CD4-positive, alpha-beta T cell treated with Interleukin-4 for 4 hours (primary cell): ENCODE data around the gene AGPS.

Experiments
- DNase-seq: peaks from one replicate; pipeline ENCODE4 v3.0.0-alpha.2; 2020

The AGPS gene

DNA sequence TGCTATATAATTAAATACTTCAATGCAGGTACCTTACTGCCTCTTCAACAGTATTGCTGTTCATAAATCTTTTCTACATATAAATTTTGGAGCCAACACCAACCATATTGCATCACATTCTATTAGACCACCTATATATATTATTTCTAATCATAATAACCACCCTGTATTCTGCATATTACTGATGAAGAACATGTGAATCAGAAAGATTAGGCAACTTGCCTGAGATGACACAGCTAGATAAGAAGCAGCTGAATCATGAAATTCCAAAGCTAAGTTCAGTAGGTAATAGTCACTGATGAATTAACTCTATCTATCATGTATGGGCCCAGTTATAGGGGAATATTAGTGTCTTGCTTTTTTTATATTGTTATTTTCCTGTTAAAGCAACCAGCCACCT, 161.8 kb downstream of the AGPS start:
- DNase-seq: no peak

DNA sequence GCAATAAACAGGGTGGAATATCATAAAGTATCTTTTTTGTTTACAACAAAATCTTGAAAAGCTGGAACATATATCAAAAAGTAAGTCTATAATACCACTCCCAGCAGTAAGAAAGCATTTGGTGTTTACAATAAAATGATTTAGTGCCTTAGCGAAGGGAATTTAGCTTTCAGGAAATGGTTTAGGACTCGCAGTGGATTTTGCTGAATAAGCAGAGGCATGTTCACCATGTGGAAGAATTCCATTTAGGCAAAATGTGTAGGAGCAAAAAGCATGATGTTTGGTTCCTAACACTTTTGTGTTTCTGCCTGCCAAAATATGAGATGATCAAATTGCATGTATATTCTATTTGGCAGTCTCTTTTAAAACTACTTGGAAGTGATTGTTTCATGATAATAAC, 163.6 kb downstream of the AGPS start:
- DNase-seq: no peak

DNA sequence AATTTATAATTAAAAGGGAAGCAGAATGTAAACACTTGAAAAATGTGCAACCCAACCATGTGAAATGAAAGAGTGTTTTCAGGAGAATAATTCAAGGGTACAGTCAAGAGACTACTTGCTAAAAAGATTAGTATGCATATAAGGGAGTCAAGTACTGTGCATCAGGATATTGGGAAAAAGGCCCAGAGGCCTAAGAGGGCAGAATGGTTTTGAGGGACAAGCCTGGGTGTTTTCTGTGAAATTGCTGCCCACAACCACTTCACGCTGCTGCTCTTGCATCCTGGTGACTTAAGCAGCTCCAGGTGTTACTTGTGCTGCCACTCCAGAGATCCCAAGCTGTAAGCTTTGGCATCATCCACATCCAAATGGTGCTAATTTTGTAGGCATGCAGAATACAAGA, 165.2 kb downstream of the AGPS start:
- no peak for DNase-seq

DNA sequence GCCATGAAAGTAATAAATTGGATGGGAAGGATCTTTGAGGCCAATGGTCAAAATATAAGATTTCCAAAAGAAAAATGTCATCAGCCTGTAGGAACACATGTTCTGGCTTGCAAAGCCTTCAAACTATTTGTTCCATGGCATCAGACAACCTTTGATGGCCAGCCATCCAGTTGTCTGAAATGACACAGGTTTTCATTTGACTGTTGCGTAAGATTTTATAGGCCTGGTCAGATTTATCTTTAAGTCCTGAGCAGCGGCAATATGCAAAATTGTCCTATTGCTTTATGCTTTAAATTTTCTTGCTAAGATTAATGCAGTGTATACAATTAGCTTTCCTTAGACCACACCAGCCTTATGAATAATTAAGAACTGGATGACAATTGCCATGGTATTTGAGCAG, 167.1 kb downstream of the AGPS start:
- no peak for DNase-seq

DNA sequence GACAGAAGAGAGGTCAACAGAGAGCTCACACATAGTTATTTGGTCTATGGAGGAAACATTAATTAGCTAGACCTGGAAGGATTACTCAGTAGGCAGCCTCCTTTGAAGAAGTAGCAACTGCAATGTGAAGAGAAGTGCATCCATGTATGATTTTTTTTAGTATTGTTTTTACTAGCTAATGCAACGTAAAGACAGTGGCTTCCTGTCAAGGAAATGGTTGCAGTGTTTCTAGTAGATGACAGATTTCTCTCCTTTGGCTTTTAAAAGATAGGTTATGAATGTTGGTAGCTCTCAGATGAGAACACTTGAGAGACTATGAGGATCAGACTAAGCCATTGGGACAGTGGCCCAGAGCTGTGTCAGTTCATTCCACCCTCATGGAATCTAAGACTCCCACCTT, 175.8 kb downstream of the AGPS start:
- DNase-seq: no peak

DNA sequence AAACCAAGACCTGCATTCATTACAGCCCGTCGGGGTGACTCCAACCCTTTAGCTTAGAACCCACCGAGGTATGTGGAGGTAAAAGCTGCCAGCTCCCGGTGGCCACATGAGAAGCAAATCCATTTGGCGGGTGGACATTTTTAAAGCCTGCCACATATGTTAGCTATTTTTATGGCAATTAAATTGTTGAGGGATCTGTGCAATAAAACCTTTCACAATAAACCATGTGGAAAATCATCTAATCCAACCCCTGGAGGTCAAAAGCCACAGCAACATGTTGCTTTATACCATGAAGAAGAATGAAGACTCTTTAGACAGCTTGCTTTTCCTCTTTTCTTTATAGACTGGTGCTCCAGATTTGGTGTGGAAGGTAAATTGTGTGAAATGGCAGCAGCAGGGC, 176.3 kb downstream of the AGPS start:
- no peak for DNase-seq

DNA sequence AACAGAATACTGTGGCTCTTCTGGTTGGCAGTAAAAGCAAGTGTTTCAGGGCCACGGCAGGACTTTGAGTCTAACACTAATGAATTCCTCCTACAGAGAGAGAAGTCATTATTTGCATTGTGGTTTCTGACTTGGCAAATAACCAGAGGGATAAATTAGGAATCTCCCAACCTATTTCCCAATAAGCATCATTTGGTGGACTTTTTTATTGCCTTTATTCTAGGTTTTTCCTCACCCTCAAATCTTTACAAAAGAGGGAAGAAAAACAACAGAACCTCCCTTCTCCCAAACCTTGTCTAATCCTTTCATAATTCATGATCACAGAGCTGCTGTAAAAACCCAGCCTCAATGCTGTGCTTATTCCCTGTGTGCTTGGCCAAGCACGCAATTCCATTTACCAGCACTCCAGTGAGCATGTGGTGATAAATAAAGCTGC, 179.7 kb downstream of the AGPS start:
- DNase-seq: no peak

DNA sequence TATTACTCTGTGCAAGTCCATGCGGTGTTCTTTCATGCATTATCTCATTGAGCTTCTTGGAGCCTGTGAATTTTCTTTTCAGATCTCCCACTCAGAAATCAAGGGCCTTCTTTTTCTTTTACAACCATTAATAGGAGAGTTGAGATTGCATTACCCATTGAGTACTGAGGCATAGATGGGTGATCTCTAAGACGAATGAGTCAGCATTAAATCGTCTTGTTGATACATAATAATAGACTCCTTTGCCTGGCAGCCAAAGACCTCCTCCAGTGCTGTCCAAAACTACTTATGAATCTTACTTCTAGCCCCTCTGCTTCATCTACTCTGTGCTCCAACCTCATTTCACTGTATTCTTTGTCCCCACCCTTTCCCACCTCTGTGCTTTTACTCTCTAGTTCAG, 180.5 kb downstream of the AGPS start:
- no peak for DNase-seq

DNA sequence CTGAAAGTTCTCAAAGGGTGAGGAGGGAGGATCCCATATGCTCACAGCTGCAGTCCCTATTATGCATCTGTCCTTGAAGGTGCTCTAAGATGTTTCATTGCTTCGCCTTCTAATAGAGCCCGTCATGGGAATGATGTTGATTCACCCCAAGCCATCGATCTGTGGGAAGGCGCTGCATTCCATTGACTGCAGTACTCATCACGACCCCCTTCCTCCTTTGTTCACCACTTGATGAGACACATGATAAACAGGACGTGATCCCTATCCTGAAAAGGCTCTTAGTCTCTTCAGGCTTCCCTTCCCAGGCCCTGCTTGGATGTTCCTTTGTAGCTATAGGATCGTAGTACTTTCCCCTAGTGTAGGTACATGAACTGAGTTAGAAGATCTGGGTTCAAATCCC, 181.8 kb downstream of the AGPS start:
- DNase-seq: no peak

DNA sequence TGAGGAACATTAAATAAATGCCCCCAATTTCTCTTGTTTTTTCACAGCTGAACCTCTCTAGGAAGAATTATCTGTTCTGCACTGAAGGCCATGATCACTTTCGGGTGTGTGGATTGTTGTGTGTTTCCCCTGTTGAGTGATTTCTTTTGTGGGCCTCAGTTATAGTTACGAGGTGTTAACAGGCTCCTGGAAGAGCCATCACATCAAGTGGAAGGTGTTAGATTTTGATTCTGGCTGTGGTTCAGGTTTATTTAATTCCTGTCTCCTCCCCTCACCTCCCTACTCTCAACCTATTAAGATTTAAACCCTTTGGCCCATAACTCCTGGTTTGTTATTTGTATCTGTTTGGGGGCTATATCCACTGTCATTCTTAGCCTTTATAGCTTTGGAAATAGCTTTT, 182.8 kb downstream of the AGPS start:
- DNase-seq: no peak

DNA sequence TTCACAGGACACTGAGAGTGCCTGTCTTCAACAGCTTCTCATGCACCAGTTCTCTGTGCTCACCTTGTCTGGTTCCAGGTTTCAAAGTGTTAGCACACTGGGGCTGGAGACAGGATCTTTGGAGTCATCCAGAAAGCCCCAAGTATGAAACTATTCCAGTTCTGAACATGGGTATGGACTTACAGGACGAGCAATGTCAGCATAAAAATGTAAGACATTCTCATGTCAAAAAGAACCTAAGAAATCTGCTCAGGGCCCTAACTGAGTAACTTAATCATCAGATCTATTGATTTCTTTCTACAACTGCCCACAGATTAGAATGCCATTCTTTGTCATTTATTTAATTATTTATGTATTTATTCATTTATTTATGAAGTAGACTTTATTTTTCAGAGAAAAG, 184.5 kb downstream of the AGPS start:
- no peak for DNase-seq

DNA sequence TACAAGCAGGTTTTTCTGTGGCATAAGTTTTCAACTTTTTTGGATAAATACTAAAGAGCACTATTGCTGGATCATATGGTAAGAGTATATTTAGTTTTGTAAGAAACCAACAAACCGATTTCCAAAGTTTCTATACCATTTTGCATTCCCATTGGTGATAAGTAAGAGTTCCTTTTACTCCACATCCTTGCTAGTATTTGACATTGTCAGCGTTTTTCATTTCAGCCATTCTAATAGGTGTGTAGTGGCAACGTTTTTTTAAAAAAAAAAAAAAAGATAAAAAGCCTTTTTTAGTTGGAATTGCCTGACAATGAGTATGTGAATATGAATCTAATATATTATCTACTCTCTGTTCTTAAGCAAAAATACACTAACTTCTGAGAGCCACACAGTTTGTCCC, 185.9 kb downstream of the AGPS start:
- DNase-seq: no peak

DNA sequence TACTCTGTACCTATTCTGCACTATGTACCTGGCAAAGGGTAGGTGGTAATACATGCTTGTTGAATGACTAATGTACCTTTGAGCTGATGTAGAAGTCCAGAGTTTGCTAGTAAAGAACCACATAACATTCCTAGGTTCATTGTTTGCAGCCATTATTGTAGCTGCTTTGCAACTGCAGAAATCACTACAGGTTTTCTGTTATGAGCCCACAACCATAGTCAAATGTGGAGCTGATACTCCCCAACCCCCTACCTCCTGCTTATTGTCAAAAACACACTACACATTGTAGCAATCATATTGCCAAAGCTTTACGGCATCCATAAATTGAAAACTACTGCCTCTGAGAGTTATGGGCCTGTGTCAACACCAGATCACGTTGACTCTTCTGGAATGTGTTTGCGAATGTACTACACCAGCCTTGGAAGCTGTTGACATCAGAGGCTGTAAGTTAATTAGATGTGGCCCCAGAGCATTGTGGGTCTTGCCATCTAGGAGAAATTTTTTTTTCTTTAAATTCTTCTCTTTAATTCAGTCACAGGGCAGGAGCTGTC, 187.0 kb downstream of the AGPS start:
- DNase-seq: no peak

DNA sequence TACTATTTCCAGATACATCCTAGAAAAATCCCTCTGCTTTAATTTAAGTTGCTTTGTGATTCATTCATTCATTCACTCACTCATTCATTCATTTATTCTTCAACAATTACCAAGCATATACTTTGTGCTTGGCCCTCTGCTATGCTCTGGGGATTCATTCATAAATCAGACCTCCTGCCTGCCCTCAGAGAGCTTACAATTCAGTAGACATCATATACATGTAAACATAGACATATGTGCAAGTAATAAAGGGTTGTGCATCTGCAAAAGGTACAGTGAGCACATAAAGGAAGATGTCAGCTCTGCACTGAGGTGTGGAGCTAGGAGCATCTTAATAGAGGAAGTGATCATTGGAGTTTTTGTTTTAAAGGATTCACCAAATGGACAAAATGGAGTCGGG, 189.4 kb downstream of the AGPS start:
- no peak for DNase-seq

DNA sequence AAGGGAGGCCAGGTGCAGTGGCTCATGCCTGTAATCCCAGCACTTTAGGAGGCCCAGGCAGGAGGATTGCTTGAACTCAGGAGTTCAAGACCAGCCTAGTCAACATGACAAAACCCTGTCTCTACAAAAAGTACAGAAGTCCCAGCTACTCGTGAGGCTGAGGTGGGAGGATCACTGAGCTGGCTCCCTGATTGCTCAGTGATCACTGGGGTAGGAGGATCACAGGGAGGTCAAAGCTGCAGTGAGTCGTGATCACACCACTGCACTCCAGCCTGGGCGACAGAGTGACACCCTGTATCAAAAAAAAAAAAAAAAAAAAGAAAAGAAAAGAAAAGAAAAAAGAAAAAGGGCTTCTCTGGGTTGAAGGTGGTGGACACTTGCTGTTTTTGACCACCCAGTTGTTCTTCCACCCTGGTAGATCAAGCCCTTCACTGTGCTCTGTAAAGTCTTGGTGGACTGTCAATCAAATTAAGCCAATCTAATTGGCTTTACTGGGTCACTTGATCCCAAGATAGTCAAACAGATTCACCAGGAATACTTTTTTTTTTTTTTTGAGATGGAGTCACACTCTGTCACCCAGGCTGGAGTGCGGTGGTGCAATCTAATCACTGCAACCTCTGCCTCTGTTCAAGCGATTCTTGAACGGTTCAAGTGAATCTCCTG, 191.6 kb downstream of the AGPS start:
- no peak for DNase-seq

DNA sequence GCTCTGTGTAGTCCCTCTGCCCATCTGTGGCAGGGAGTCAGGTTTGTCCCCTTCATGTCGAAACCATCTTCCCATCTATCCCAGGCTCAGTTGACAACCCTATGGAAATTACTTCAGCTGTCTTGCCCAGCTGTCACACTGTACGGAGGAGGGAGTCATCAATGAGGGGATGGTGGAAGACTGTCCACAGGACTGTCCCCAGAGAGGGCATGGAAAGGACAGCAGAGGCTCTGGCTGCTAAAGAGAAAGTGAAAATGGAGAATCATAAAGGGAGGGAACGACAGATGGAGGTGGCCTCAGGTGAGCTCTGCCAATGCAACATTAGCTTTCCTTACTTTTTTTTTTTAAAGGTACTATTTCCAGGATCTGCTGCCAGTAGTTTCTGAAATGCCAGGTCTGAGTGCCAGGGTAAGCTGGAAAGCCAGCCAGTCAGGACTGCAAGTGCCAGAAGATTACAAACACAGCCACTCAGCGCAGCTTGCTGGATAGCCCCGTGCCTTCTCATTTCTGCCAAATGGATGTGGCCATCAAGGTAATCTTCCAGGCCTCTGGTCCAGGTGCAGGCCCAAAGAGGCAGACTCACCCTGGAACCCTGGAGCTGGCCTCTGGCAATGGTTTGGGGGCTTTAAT, 192.8 kb downstream of the AGPS start:
- DNase-seq: no peak

DNA sequence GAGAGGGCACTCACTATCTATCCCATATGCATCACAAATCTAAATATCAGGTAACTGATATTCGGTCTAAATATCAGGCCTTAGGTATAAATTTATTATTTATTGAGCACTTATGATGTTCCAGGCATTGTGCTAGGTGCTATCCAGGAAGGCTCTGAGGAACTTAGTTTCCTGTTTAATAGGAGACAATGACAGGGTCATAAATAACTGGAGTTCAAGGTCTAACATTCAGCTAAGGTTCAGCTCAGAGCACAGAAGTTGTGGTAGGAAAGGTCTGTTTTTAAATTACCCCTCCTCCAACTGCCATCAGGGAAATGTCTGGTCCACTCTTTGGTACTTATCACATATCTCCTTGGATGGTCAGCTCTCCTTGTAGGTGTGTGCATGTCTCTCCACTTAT, 193.6 kb downstream of the AGPS start:
- no peak for DNase-seq

DNA sequence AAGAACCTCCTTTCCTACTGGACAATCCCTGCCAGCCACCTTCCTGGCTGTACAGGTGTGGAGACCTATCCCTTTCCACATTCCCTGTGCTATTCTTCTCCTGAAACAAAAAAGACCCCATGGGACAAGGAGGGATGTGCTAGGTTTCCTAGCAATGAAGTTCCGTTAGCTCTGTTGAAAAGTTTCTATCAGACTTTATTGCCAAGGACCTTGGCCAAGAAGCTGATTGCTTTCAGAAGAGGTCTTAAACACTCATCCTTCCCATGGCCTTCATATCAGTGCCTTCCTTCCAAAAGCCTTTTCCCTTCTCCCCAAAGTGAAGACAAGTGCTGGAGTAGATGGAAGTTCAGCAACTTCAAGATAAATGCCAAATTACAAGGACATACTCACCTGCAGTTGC, 194.8 kb downstream of the AGPS start:
- no peak for DNase-seq

DNA sequence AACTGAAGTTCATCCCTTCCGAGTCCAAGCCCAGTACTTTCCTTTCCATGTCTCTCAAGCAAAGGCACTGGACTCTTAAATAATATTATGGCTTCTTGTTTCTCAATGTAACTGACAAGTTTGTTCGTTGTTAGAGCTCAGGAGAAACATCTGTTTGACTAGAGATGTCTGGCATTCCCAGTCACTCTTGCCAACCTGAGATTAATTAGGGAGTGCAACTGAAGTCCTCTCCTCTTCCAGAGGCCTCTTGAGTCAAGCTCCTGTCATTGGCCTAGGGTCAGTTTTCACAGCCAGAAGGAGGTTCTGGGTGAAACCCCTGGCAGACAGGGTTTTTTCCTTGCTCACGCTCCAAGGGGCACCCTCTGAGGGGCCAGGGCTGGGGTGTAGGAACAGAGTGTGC, 196.1 kb downstream of the AGPS start:
- no peak for DNase-seq

DNA sequence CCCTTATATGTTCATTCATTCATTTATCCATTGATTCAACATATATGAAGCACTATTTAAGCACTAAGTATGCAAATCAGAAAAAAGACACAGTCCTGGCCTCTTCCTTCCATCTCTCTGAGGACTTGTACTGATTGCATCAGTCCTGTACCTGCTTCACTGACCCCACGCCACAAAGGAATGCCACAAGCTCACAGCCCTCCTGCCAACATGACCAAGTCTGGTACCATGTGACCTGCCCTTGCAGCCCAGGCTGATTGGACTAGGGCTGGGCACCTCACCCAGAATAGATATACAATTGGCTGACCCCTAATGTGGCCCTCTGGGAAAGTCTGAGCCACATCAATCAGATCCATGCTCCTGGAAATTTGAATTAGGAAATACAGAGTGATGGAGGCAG, 196.6 kb downstream of the AGPS start:
- DNase-seq: no peak

DNA sequence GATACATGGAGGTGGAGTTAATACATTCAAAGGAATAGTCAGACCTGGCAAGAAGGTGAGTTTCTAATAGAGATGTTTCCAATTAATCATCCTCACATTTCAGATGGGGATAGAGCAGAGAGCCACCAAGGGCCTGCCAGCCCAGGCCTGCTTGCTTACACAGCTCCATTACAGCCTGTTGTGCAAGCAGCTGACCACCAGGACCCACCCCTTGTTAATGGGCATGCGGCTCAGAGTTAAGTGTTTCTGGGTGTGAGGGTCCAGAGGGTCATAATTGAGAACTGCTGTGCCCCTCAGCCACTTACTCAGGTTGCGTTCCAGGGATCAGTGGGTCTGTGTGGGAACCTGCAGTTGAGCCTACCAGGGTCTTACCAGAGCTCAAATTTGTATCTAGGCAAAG, 199.8 kb downstream of the AGPS start:
- no peak for DNase-seq

DNA sequence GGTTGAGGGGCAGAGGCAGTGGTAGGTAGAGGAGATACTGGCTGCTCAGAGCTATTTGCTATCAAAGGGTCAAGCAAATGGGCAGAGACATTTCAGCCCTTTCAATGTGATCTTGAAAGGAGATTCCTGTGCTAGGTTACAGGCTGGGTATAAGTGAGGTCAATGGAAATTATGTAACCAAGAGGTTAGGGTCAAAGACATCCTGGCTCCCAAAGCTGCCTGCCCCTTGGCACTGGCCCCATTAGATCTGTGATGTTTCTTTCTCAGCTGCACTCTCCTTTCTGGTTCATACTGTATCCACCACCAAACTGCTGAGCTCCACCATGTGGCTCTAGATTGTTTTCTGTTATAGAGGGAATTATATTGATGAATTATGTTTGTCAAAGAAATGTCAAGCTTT, 200.4 kb downstream of the AGPS start:
- DNase-seq: no peak

DNA sequence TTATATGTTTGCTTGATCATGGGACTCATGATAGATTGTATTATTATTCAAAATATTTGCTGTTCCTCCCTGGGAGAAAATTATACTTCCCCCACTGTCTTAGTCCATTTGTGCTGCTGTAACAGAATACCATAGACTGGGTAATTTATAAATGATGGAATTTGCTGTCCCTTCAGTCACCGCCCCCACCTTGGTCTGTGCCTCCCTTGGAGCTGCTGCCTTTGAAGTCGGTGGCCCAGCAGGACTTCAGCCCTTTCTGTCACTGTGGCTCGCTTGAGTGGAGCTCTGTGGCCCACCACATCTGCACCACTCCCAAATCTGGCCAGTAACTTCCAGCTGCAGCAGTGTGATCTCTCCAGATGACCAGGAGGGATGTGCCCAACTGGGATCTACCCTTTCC, 200.8 kb downstream of the AGPS start:
- DNase-seq: no peak
